AML-193 (cell line): Measurements from ENCODE around the gene OCRL.

Experiments
- DNase-seq, 2 experiments: peaks; one replicate each; lab custom pipeline; 2025; lab: John Stamatoyannopoulos, UW

The OCRL gene

GRCh38 chrX:129585691-129586090 is 45.6 kb downstream of the OCRL start:
- DNase-seq: no peak

GRCh38 chrX:129586446-129586845 is 46.4 kb downstream of the OCRL start:
- DNase-seq: no peak

GRCh38 chrX:129590596-129590995 is 50.5 kb downstream of the OCRL start:
- DNase-seq: no peak

GRCh38 chrX:129593137-129593536 is 53.1 kb downstream of the OCRL start:
- DNase-seq: no peak

- no peak for DNase-seq
Observed at GRCh38 chrX:129594781-129595180, 54.7 kb downstream of the OCRL start.

GRCh38 chrX:129596077-129596476 is 56.0 kb downstream of the OCRL start:
- no peak for DNase-seq

GRCh38 chrX:129597905-129598304 is 57.8 kb downstream of the OCRL start:
- DNase-seq: no peak

GRCh38 chrX:129599499-129599898 is 59.4 kb downstream of the OCRL start:
- DNase-seq: no peak

GRCh38 chrX:129599996-129600395 is 59.9 kb downstream of the OCRL start:
- DNase-seq: no peak

GRCh38 chrX:129600981-129601424 is 60.9 kb downstream of the OCRL start:
- peak; percentile 23 to 40 for DNase-seq

GRCh38 chrX:129606918-129607317 is 66.9 kb downstream of the OCRL start:
- DNase-seq: peak; percentile 22 to 39

GRCh38 chrX:129608496-129608895 is 68.4 kb downstream of the OCRL start:
- DNase-seq: no peak

- DNase-seq: no peak
Observed at GRCh38 chrX:129609395-129609794, 69.3 kb downstream of the OCRL start.

GRCh38 chrX:129612396-129612795 is 72.3 kb downstream of the OCRL start:
- DNase-seq: no peak

GRCh38 chrX:129613596-129613995 is 73.5 kb downstream of the OCRL start:
- DNase-seq: no peak

- DNase-seq: no peak
Observed at GRCh38 chrX:129614481-129615255, 74.6 kb downstream of the OCRL start.

GRCh38 chrX:129617420-129617819 is 77.4 kb downstream of the OCRL start:
- no peak for DNase-seq

- DNase-seq: no peak
Observed at GRCh38 chrX:129618997-129619396, 78.9 kb downstream of the OCRL start.

GRCh38 chrX:129622757-129623301 is 82.8 kb downstream of the OCRL start:
- DNase-seq: no peak

- DNase-seq: no peak
Observed at GRCh38 chrX:129626026-129626425, 86.0 kb downstream of the OCRL start.

GRCh38 chrX:129629837-129630236 is 89.8 kb downstream of the OCRL start:
- DNase-seq: no peak

- DNase-seq: no peak
Observed at GRCh38 chrX:129631849-129632248, 91.8 kb downstream of the OCRL start.

- no peak for DNase-seq
Observed at GRCh38 chrX:129632443-129632842, 92.4 kb downstream of the OCRL start.

- no peak for DNase-seq
Observed at GRCh38 chrX:129634541-129634940, 94.5 kb downstream of the OCRL start.
